Activated T-cell treated with anti-CD3 and anti-CD28 coated beads, Interleukin-2, amount 50 U/mL, for 1 hour (primary cell): Measurements from ENCODE around the gene DKK2.

Source experiments
- DNase-seq: peaks from one replicate; pipeline ENCODE4 v3.0.0-alpha.2; 2020

DKK2 gene

GRCh38 chr4:107035819-107036583 is at the start of gene DKK2:
Gene DKK2 (minus strand): TSS chr4:107036313. CDS start chr4:107035591, 722 bp downstream.
- no peak for DNase-seq

GRCh38 chr4:107077192-107077591 is 41.1 kb upstream of the DKK2 start:
- DNase-seq = no peak

- no peak for DNase-seq
Measured at GRCh38 chr4:107072836-107073736, 37.0 kb upstream of the DKK2 start.

- no peak for DNase-seq
Measured at GRCh38 chr4:107071108-107071507, 35.0 kb upstream of the DKK2 start.

GRCh38 chr4:107069049-107069448 is 32.9 kb upstream of the DKK2 start:
- no peak for DNase-seq

- DNase-seq = no peak
Measured at GRCh38 chr4:107068116-107068515, 32.0 kb upstream of the DKK2 start.

GRCh38 chr4:107066621-107067020 is 30.5 kb upstream of the DKK2 start:
- DNase-seq = no peak

- DNase-seq = no peak
Measured at GRCh38 chr4:107065201-107065600, 29.1 kb upstream of the DKK2 start.

GRCh38 chr4:107060388-107060787 is 24.3 kb upstream of the DKK2 start:
- DNase-seq = no peak

GRCh38 chr4:107058828-107059227 is 22.7 kb upstream of the DKK2 start:
- DNase-seq = no peak

- DNase-seq = no peak
Measured at GRCh38 chr4:107050525-107051135, 14.5 kb upstream of the DKK2 start.

GRCh38 chr4:107046261-107046660 is 10.1 kb upstream of the DKK2 start:
- DNase-seq = no peak

GRCh38 chr4:107044170-107044569 is 8.1 kb upstream of the DKK2 start:
- DNase-seq = no peak

GRCh38 chr4:107037199-107037584 is 1.1 kb upstream of the DKK2 start:
- DNase-seq = no peak

- no peak for DNase-seq
Measured at GRCh38 chr4:107036584-107037198, 578 bp upstream of the DKK2 start.

GRCh38 chr4:107034996-107035818 is 906 bp downstream of the DKK2 start:
- no peak for DNase-seq

- DNase-seq = no peak
Measured at GRCh38 chr4:107034091-107034995, 1.8 kb downstream of the DKK2 start.

- DNase-seq = no peak
Measured at GRCh38 chr4:107027379-107027778, 8.7 kb downstream of the DKK2 start.

- DNase-seq = no peak
Measured at GRCh38 chr4:107018344-107018735, 17.8 kb downstream of the DKK2 start.

- no peak for DNase-seq
Measured at GRCh38 chr4:107017443-107018343, 18.4 kb downstream of the DKK2 start.
